IMR-90 (cell line): ENCODE measurements around the gene R3HDM2. TPM values are rescaled to one million over a fixed set of nuclear protein-coding genes. Genes with fewer than 3 reads are reported as not detected.

Experiments
- ATAC-seq: fragments of 200-7000 bp; cut with Tn5 transposase; 2 replicates; pipeline ENCODE4 v1.9.1; 2020; ENCODE audit warnings: low read depth, mild to moderate bottlenecking, moderate library complexity
- BruUV-seq: library from RNA; stranded (reverse); fragments of 400-500 nt; replicated peaks from 2 replicates; lab custom pipeline; 2021; lab: Mats Ljungman, UMichigan
- CTCF ChIA-PET: fragments of 300-600 bp; formaldehyde crosslinking; extraction: SDS; loops from one replicate; lab custom pipeline; 2021; ENCODE audit warnings: antibody characterized with exemption; lab: Yijun Ruan, JAX
- POLR2A ChIA-PET: fragments of 300-600 bp; sonication (Branson Sonifier 250); formaldehyde crosslinking; loops from one replicate; lab custom pipeline; 2022; ENCODE audit warnings: antibody characterized with exemption; ENCODE audit not compliant: unreplicated experiment; lab: Charles Lee
- DNase-seq: peaks from one replicate; pipeline ENCODE4 v3.0.0; 2013
- H2AFZ ChIP-seq: replicated peaks from 2 replicates; pipeline ENCODE3; 2013; ENCODE audit warnings: low read length, mild to moderate bottlenecking; ENCODE audit not compliant: poor library complexity
- H2AK5ac ChIP-seq: 2 replicates; pipeline ENCODE4 v1.6.1; 2013; ENCODE audit warnings: low read depth, low read length, inconsistent platforms
- H2AK9ac ChIP-seq: replicated peaks from 2 replicates; pipeline ENCODE3; 2013; ENCODE audit warnings: mild to moderate bottlenecking, low read depth, low read length, moderate library complexity; ENCODE audit not compliant: poor library complexity
- H2BK120ac ChIP-seq: 2 replicates; pipeline ENCODE4 v1.6.1; 2013; ENCODE audit warnings: low read depth, low read length, inconsistent platforms
- H2BK15ac ChIP-seq: 3 replicates; pipeline ENCODE4 v1.6.1; 2013; ENCODE audit warnings: low read depth, low read length, inconsistent platforms
- H2BK20ac ChIP-seq: 2 replicates; pipeline ENCODE4 v1.6.1; 2013; ENCODE audit warnings: low read depth, mild to moderate bottlenecking, inconsistent platforms, low read length, moderate library complexity
- H2BK5ac ChIP-seq: 2 replicates; pipeline ENCODE4 v1.6.1; 2013; ENCODE audit warnings: mild to moderate bottlenecking, low read depth, low read length, inconsistent platforms; ENCODE audit not compliant: poor library complexity, severe bottlenecking
- H3K14ac ChIP-seq: replicated peaks from 2 replicates; pipeline ENCODE4 v1.6.1; 2013; ENCODE audit warnings: low read depth, low read length, inconsistent platforms
- H3K18ac ChIP-seq: 2 replicates; pipeline ENCODE4 v1.6.1; 2013; ENCODE audit warnings: low read depth, low read length, control low read depth
- H3K23ac ChIP-seq: 2 replicates; pipeline ENCODE4 v1.6.1; 2013; ENCODE audit warnings: low read depth, low read length, inconsistent platforms
- H3K27ac ChIP-seq: 2 replicates; pipeline ENCODE4 v1.5.1; 2013; ENCODE audit warnings: mild to moderate bottlenecking, control low read depth, low read length; ENCODE audit not compliant: insufficient read depth
- H3K27me3 ChIP-seq: 2 replicates; pipeline ENCODE4 v1.6.1; 2013; ENCODE audit warnings: low read length; ENCODE audit not compliant: control insufficient read depth, insufficient read depth
- H3K36me3 ChIP-seq: 2 replicates; pipeline ENCODE4 v1.6.1; 2013; ENCODE audit warnings: low read length, mixed read lengths; ENCODE audit not compliant: control insufficient read depth, insufficient read depth
- H3K4ac ChIP-seq: 2 replicates; pipeline ENCODE4 v1.6.1; 2013; ENCODE audit warnings: low read depth, low read length, inconsistent platforms
- H3K4me1 ChIP-seq: 2 replicates; pipeline ENCODE4 v1.6.1; 2013; ENCODE audit warnings: low read length, mixed read lengths; ENCODE audit not compliant: control insufficient read depth, insufficient read depth
- H3K4me2 ChIP-seq: 2 replicates; pipeline ENCODE4 v1.6.1; 2013; ENCODE audit warnings: low read depth, mild to moderate bottlenecking, control low read depth, low read length, moderate library complexity
- H3K4me3 ChIP-seq: 2 replicates; pipeline ENCODE4 v1.5.1; 2013; ENCODE audit warnings: low read depth, mild to moderate bottlenecking, control low read depth, low read length, moderate library complexity; ENCODE audit not compliant: insufficient read depth
- H3K56ac ChIP-seq: 2 replicates; pipeline ENCODE4 v1.6.1; 2013; ENCODE audit warnings: low read length, inconsistent platforms; ENCODE audit not compliant: insufficient read depth; ENCODE audit errors: extremely low read depth
- H3K79me1 ChIP-seq, 2 experiments: 2 replicates each; pipeline ENCODE4 v1.6.1; 2013; ENCODE audit warnings: low read length in 2 of 2, inconsistent platforms in 1 of 2, low read depth in 1 of 2
- H3K9ac ChIP-seq: 2 replicates; pipeline ENCODE4 v1.6.1; 2013; ENCODE audit warnings: low read depth, low read length, control low read depth
- H3K9me1 ChIP-seq: 2 replicates; pipeline ENCODE4 v1.6.1; 2013; ENCODE audit warnings: low read length, inconsistent platforms; ENCODE audit not compliant: insufficient read depth
- H3K9me3 ChIP-seq: 2 replicates; pipeline ENCODE4 v1.6.1; 2013; ENCODE audit warnings: low read length; ENCODE audit not compliant: control insufficient read depth, insufficient read depth
- H4K20me1 ChIP-seq: 2 replicates; pipeline ENCODE4 v1.6.1; 2013; ENCODE audit warnings: low read length, inconsistent platforms; ENCODE audit not compliant: insufficient read depth
- H4K5ac ChIP-seq: 2 replicates; pipeline ENCODE4 v1.6.1; 2013; ENCODE audit warnings: mild to moderate bottlenecking, low read depth, low read length, control low read depth
- H4K8ac ChIP-seq, 2 experiments: 2 replicates each; pipeline ENCODE4 v1.6.1; 2013; ENCODE audit warnings: low read depth in 2 of 2, low read length in 2 of 2, control low read depth in 1 of 2, inconsistent platforms in 1 of 2
- H4K91ac ChIP-seq: 2 replicates; pipeline ENCODE4 v1.6.1; 2013; ENCODE audit warnings: low read depth, low read length, inconsistent platforms; ENCODE audit not compliant: insufficient read depth
- CHD1 ChIP-seq: IDR thresholded peaks from 2 replicates; pipeline ENCODE4 v1.6.1; 2012; ENCODE audit warnings: low read depth, low read length, improper control_type of control experiment
- RAD21 ChIP-seq: IDR thresholded peaks from 2 replicates; pipeline ENCODE4 v1.6.1; 2012; ENCODE audit warnings: low read length, improper control_type of control experiment
- USF2 ChIP-seq: fragments of 150-350 bp; IDR thresholded peaks from 2 replicates; pipeline ENCODE4 v1.6.1; 2017; ENCODE audit warnings: mild to moderate bottlenecking, antibody characterized with exemption, low read length, low read depth
- WGBS, 2 experiments: methylation state at CpG; one replicate each; pipeline versions ENCODE4 v1.1.5 to v1.1.7; 2013; ENCODE audit warnings: missing lambda C conversion rate in 2 of 2; ENCODE audit not compliant: insufficient read length in 1 of 2; ENCODE audit errors: extremely low coverage in 2 of 2; 5-methylcytosine and 5-hydroxymethylcytosine counted together
- dilution Hi-C: fragments of 300-500 bp; cut with HindIII; formaldehyde crosslinking; loops from one replicate; pipeline ENCODE4 v1.14.3; 2018; ENCODE audit warnings: low sequenced_read_pairs; ENCODE audit not compliant: unreplicated experiment
- in situ Hi-C: fragments of 300-500 bp; cut with MboI; formaldehyde crosslinking; loops from 3 replicates; pipeline ENCODE4 v1.14.3; 2019; ENCODE audit warnings: low sequenced_read_pairs, inconsistent platforms, mixed read lengths
- intact Hi-C: fragments of 100-400 bp; cut with micrococcal nuclease; formaldehyde crosslinking; loops from 2 replicates; pipeline ENCODE4 v1.10.0; 2022
- polyA plus RNA-seq, 3 experiments: library from polyadenylated mRNA; depleted of rRNA; stranded (reverse); fragments of >200 nt; gene quantifications; 2 replicates each; pipeline ENCODE4 v1.2.3, GENCODE V29; 2012; ENCODE audit warnings: low replicate concordance in 1 of 3
- total RNA-seq: library from RNA; depleted of rRNA; stranded (reverse); fragments of >200 nt; gene quantifications from 2 replicates; pipeline ENCODE4 v1.2.3, GENCODE V29; 2012
- TF ChIP-seq, protein P1 (sequence below): conservative IDR thresholded peaks from 2 replicates; pipeline ENCODE4 v1.5.1; 2012; ENCODE audit warnings: mild to moderate bottlenecking, low read depth, low read length, improper control_type of control experiment

The R3HDM2 gene
- total and polyA plus RNA-seq, 2 of the 4 experiments (the other 2 are of a cell fraction) = 7.5 to 28.4 TPM

DNA sequence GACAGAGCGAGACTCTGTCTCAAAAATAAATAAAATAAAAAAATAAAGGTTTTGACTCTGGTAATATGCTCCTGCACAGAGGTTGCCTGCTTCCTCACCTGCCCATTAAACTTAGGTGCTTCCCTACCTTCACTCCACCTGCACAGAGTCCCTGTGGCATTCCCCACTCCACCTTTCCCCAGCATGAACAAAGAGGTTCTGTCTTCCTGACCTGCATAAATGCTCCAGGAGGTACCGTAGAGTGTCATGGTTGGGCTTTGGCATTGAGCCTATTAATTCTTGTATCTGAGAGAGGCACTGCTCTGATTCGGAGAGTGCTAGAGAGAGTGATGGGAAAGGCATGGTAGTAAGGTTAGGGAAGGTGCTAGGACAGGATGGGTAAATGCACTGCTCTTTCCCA lies 42.5 kb upstream of the R3HDM2 start:
- Histone ChIP-seq H4K20me1 (no peaks in the 10 kb centered on the region), H3K4ac (no peak overlapping the region), H2BK20ac (no peak overlapping the region), H4K5ac (no peak overlapping the region), H2AK5ac (no peak overlapping the region), H3K79me1 (no peaks in the 10 kb centered on the region), H3K4me2 (no peak overlapping the region), H3K9me1 (no peaks in the 10 kb centered on the region), H3K56ac (no peak overlapping the region), H3K14ac (no peak overlapping the region), H3K27ac (no peak overlapping the region), H3K4me1 (0 out of 2 replicates have a peak, but pooled peaks cover 2% of the 10 kb centered on the region), H2BK120ac (no peak overlapping the region), H3K9ac (no peak overlapping the region), H3K9me3 (no peaks in the 10 kb centered on the region; the same call in 1 of the 2 replicates), H4K8ac (no peak overlapping the region), H3K36me3 (no peaks in the 10 kb centered on the region), H2AK9ac (no peak overlapping the region), H4K91ac (no peak overlapping the region), H3K27me3 (peaks cover 58% of the 10 kb centered on the region), H3K18ac (no peak overlapping the region), H3K4me3 (no peak overlapping the region), H3K23ac (0 out of 2 replicates have a peak overlapping the region, but pooled peaks have one; percentile 38), H2BK15ac (no peak overlapping the region), H2AFZ (no peak overlapping the region), H2BK5ac (no peak overlapping the region)
- WGBS, 2 experiments = no CpG with 5 or more reads among the region's 3 CpGs
- POLR2A ChIA-PET = no interaction called here
- ATAC-seq (no peak), DNase-seq (no peak)
- CTCF ChIA-PET = no interaction called here
- TF ChIP-seq CHD1 = no peak
- TF ChIP-seq RAD21 = no peak
- no peak for TF ChIP-seq USF2
- TF ChIP-seq, protein P1, sequence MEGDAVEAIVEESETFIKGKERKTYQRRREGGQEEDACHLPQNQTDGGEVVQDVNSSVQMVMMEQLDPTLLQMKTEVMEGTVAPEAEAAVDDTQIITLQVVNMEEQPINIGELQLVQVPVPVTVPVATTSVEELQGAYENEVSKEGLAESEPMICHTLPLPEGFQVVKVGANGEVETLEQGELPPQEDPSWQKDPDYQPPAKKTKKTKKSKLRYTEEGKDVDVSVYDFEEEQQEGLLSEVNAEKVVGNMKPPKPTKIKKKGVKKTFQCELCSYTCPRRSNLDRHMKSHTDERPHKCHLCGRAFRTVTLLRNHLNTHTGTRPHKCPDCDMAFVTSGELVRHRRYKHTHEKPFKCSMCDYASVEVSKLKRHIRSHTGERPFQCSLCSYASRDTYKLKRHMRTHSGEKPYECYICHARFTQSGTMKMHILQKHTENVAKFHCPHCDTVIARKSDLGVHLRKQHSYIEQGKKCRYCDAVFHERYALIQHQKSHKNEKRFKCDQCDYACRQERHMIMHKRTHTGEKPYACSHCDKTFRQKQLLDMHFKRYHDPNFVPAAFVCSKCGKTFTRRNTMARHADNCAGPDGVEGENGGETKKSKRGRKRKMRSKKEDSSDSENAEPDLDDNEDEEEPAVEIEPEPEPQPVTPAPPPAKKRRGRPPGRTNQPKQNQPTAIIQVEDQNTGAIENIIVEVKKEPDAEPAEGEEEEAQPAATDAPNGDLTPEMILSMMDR = no peak
- no TSS peak for BruUV-seq
- intact Hi-C loops = no loop called here
- dilution Hi-C loops = no loop called here
- in situ Hi-C loops = no loop called here
